Panc1 (cell line): Measurements from ENCODE around the gene RHEX. TPM values are rescaled to one million over a fixed set of nuclear protein-coding genes. Genes with fewer than 3 reads are reported as not detected.

Source experiments
- ATAC-seq: fragments of 200-7000 bp; cut with Tn5 transposase; 2 replicates; pipeline ENCODE4 v1.9.1; 2020; ENCODE audit warnings: mild to moderate bottlenecking, moderate library complexity
- BruUV-seq: library from RNA; stranded (reverse); fragments of 400-500 nt; replicated peaks from 2 replicates; lab custom pipeline; 2021; lab: Mats Ljungman, UMichigan
- CTCF ChIA-PET: fragments of 300-600 bp; sonication (Branson Sonifier 250); formaldehyde crosslinking; loops from one replicate; lab custom pipeline; 2022; ENCODE audit warnings: antibody characterized with exemption; lab: Charles Lee
- POLR2A ChIA-PET: fragments of 300-600 bp; sonication (Branson Sonifier 250); formaldehyde crosslinking; loops from one replicate; lab custom pipeline; 2022; ENCODE audit warnings: antibody characterized with exemption; lab: Charles Lee
- DNase-seq: peaks from one replicate; pipeline ENCODE4 v3.0.0-alpha.2; 2010; ENCODE audit warnings: low read depth, low spot score
- H3K27ac ChIP-seq: 2 replicates; pipeline ENCODE4 v1.5.1; 2011; ENCODE audit warnings: mild to moderate bottlenecking, low read length, inconsistent platforms
- H3K27me3 ChIP-seq: fragments of 200-500 bp; sonication (Bioruptor generic); 2 replicates; pipeline ENCODE4 v1.6.0; 2014; ENCODE audit warnings: low read length, inconsistent platforms; ENCODE audit not compliant: control insufficient read depth, insufficient read depth
- H3K36me3 ChIP-seq: fragments of 200-500 bp; sonication (Bioruptor generic); 2 replicates; pipeline ENCODE4 v1.5.1; 2014; ENCODE audit warnings: inconsistent platforms, mild to moderate bottlenecking, low read length, moderate library complexity; ENCODE audit not compliant: control insufficient read depth, insufficient read depth
- H3K4me1 ChIP-seq: 2 replicates; pipeline ENCODE4 v1.5.1; 2011; ENCODE audit warnings: inconsistent platforms, mild to moderate bottlenecking, low read length, moderate library complexity; ENCODE audit not compliant: control insufficient read depth, insufficient read depth
- H3K4me3 ChIP-seq, 2 experiments: 2 replicates each; pipeline ENCODE4 v1.5.1; 2011 to 2012; ENCODE audit warnings: low read depth in 2 of 2, low read length in 2 of 2, mild to moderate bottlenecking in 2 of 2, inconsistent platforms in 1 of 2, moderate library complexity in 1 of 2
- H3K9me3 ChIP-seq: fragments of 200-500 bp; sonication (Bioruptor generic); 2 replicates; pipeline ENCODE4 v1.5.1; 2014; ENCODE audit warnings: low read depth, mild to moderate bottlenecking, inconsistent platforms, low read length, moderate library complexity; ENCODE audit not compliant: control insufficient read depth, insufficient read depth
- CTCF ChIP-seq: fragments of 450-650 bp; IDR thresholded peaks from 2 replicates; pipeline ENCODE4 v1.5.1; 2017; ENCODE audit warnings: mild to moderate bottlenecking
- POLR2AphosphoS5 ChIP-seq: IDR thresholded peaks from 2 replicates; pipeline ENCODE4 v1.6.1; 2012; ENCODE audit warnings: mild to moderate bottlenecking, low read depth, low read length, moderate library complexity
- REST ChIP-seq, 2 experiments: IDR thresholded peaks; 2 replicates each; pipeline ENCODE4 v1.6.1; 2011 to 2012; ENCODE audit warnings: low read depth in 2 of 2, control low read depth in 1 of 2, low read length in 1 of 2, mild to moderate bottlenecking in 1 of 2, moderate library complexity in 1 of 2; ENCODE audit not compliant: insufficient read depth in 1 of 2
- SIN3A ChIP-seq: IDR thresholded peaks from 2 replicates; pipeline ENCODE4 v1.6.1; 2012; ENCODE audit warnings: low read depth, mild to moderate bottlenecking, low read length, moderate library complexity, borderline replicate concordance; ENCODE audit not compliant: insufficient read depth
- TCF7L2 ChIP-seq: IDR thresholded peaks from 2 replicates; pipeline ENCODE4 v1.6.1; 2011; ENCODE audit warnings: mild to moderate bottlenecking, low read depth, low read length, inconsistent platforms
- in situ Hi-C: cut with HindIII; loops from 2 replicates; pipeline ENCODE4 v1.10.0; 2016; ENCODE audit warnings: low sequenced_read_pairs, low pct_unique_long_range_greater_than_20kb
- intact Hi-C: fragments of 100-400 bp; cut with micrococcal nuclease; formaldehyde crosslinking; loops from one replicate; pipeline ENCODE4 v1.10.0; 2022; ENCODE audit not compliant: unreplicated experiment
- total RNA-seq: library from RNA; stranded (reverse); gene quantifications from one replicate; pipeline ENCODE4 v1.2.1, GENCODE V29; 2021; ENCODE audit not compliant: unreplicated experiment

Gene RHEX
- total RNA-seq, 1 experiment from 2014 or later = not detected

GRCh38 chr1:206039046-206039973, 13.7 kb upstream of the RHEX start:
- DNase-seq (no peak), ATAC-seq (no peak)
- TF ChIP-seq TCF7L2 (no peak), POLR2AphosphoS5 (no peak), CTCF (no peak)
- in situ Hi-C loops (no loop called here), intact Hi-C loops (no loop called here)
- ChIA-PET POLR2A (no interaction called here), CTCF (no interaction called here)
- no TSS peak for BruUV-seq
- no peaks in the 10 kb centered on the region for H3K4me1 ChIP-seq
- no peaks in the 10 kb centered on the region for H3K9me3 ChIP-seq
- no peaks in the 10 kb centered on the region for H3K36me3 ChIP-seq
- no peak overlapping the region for H3K4me3 ChIP-seq
- H3K27me3 ChIP-seq = peaks cover 29% of the 10 kb centered on the region
- H3K27ac ChIP-seq = no peak overlapping the region

- Histone ChIP-seq H3K27me3 (peaks cover 23% of the 10 kb centered on the region), H3K27ac (no peak overlapping the region), H3K4me1 (no peaks in the 10 kb centered on the region), H3K9me3 (no peaks in the 10 kb centered on the region), H3K4me3 (no peak overlapping the region), H3K36me3 (no peaks in the 10 kb centered on the region)
- BruUV-seq = no TSS peak
- in situ Hi-C loops = no loop called here
- TF ChIP-seq SIN3A = no peak
- no peak for TF ChIP-seq REST (IDR thresholded peaks at IDR 0.05; ENCODE audit: insufficient read depth in 1 of 2, low read depth in 2 of 2, low read length in 1 of 2)
- no peak for TF ChIP-seq TCF7L2
- no peak for TF ChIP-seq POLR2AphosphoS5
- TF ChIP-seq CTCF = no peak; the same call in 1 of the 2 replicates
- DNase-seq (no peak), ATAC-seq (no peak)
- intact Hi-C loops = no loop called here
- POLR2A ChIA-PET = no interaction called here
- CTCF ChIA-PET = no interaction called here
Observed at GRCh38 chr1:206040328-206040727, 12.6 kb upstream of the RHEX start.
